GM23248 (cell line): ENCODE measurements around the gene BPIFA1.

Experiments used
- EZH2 ChIP-seq: fragments of 200-600 bp; sonication (generic); IDR thresholded peaks from 2 replicates; pipeline ENCODE4 v1.6.1; 2018; ENCODE audit warnings: antibody characterized with exemption, mild to moderate bottlenecking; ENCODE audit not compliant: insufficient read depth, poor library complexity, severe bottlenecking
- EZH2phosphoT487 ChIP-seq: fragments of 200-600 bp; sonication (generic); IDR thresholded peaks from 2 replicates; pipeline ENCODE4 v1.6.1; 2018; ENCODE audit warnings: antibody characterized with exemption, moderate library complexity, mild to moderate bottlenecking, low read depth; ENCODE audit not compliant: insufficient read depth

GRCh38 chr20:33209789-33210188, 26.0 kb upstream of the BPIFA1 start:
- TF ChIP-seq EZH2: no peak
- TF ChIP-seq EZH2phosphoT487: no peak
